Prostate gland (tissue), 2 donors: ENCODE data around the gene POU2F1. TPM values are rescaled to one million over a fixed set of nuclear protein-coding genes. Genes with fewer than 3 reads are reported as not detected.

ENCODE experiments used
- DNase-seq: peaks from one replicate; pipeline ENCODE4 v3.0.0-alpha.2; 2019; ENCODE audit warnings: low spot score
- H3K27ac ChIP-seq, 2 donors: fragments of 200-600 bp; sonication (generic); 2 replicates each; pipeline ENCODE4 v1.5.1; 2017 to 2019
- H3K27me3 ChIP-seq: fragments of 200-600 bp; sonication (generic); replicated peaks from 2 replicates; pipeline ENCODE4 v1.5.1; 2019; ENCODE audit not compliant: insufficient read depth
- H3K36me3 ChIP-seq, 2 donors: fragments of 200-600 bp; sonication (generic); 1 replicate in 1 of 2; 2 replicates in 1 of 2; pipeline versions ENCODE4 v1.5.1 to v1.8.1; 2017 to 2019
- H3K4me1 ChIP-seq: fragments of 200-600 bp; sonication (generic); replicated peaks from 2 replicates; pipeline ENCODE4 v1.5.1; 2019
- H3K4me3 ChIP-seq, 2 donors: fragments of 200-600 bp; sonication (generic); 2 replicates each; pipeline ENCODE4 v1.5.1; 2017 to 2019
- H3K9me3 ChIP-seq: fragments of 200-600 bp; sonication (generic); 2 replicates; pipeline ENCODE4 v1.5.1; 2017
- POLR2A ChIP-seq: fragments of 450-650 bp; IDR thresholded peaks from one replicate; pipeline ENCODE4 v1.6.1; 2016; ENCODE audit warnings: antibody characterized with exemption, mild to moderate bottlenecking
- POLR2AphosphoS5 ChIP-seq: sonication (generic); formaldehyde crosslinking; IDR thresholded peaks from one replicate; pipeline ENCODE4 v1.6.1; 2017; ENCODE audit warnings: antibody characterized with exemption
- WGBS: methylation state at CpG from one replicate; pipeline ENCODE4 v1.1.5; 2018; 5-methylcytosine and 5-hydroxymethylcytosine counted together
- intact Hi-C: fragments of 100-400 bp; cut with DNase I; formaldehyde crosslinking; loops from one replicate; pipeline ENCODE4 v1.14.2; 2022
- total RNA-seq, 2 donors: library from RNA; depleted of rRNA; stranded (reverse); fragments of >200 nt; gene quantifications; one replicate each; pipeline ENCODE4 v1.1.0, GENCODE V29; 2016
- TF ChIP-seq, protein P1 (sequence below), 4 experiments: fragments of 200-600 bp in 2 of 4; fragments of 450-650 bp in 2 of 4; sonication (generic) in 2 of 4; IDR thresholded peaks; 1 replicate in 3 of 4; 2 replicates in 1 of 4; pipeline ENCODE4 v1.5.1; 2016 to 2019; ENCODE audit warnings: antibody characterized with exemption in 4 of 4, mild to moderate bottlenecking in 2 of 4, moderate library complexity in 2 of 4

Gene POU2F1
- total RNA-seq, 2 donors from 2014 or later = 10.9 to 26.6 TPM

DNA sequence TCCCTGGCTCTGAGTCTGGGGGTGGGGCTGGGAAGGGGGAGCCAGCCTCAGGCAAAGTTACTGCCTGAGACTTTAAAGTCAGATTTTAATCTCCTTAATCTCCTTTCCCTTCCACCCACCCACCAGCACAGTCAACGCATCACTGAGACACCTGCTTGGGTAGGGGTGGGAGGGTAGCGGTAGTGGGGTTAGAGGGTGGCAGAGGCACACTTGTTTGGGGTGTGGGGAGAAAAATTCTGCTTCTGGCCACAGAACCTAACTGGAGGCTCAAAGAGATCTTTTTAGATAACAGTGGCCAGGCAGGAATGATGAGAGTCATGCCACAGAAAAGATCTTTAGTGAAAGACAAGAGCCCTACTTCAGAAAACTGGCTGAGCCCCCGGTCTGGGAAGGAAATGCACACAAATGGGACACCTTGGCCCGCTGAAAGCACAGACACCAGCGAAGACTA, 253.5 kb downstream of the POU2F1 start:
- Histone ChIP-seq H3K27ac (no peak overlapping the region), H3K4me1 (no peaks in the 10 kb centered on the region), H3K36me3 (no peaks in the 10 kb centered on the region), H3K27me3 (no peaks in the 10 kb centered on the region), H3K4me3 (no peak overlapping the region), H3K9me3 (no peaks in the 10 kb centered on the region)
- intact Hi-C loops = no loop called here
- TF ChIP-seq POLR2AphosphoS5 (no peak), POLR2A (no peak)
- TF ChIP-seq, protein P1, sequence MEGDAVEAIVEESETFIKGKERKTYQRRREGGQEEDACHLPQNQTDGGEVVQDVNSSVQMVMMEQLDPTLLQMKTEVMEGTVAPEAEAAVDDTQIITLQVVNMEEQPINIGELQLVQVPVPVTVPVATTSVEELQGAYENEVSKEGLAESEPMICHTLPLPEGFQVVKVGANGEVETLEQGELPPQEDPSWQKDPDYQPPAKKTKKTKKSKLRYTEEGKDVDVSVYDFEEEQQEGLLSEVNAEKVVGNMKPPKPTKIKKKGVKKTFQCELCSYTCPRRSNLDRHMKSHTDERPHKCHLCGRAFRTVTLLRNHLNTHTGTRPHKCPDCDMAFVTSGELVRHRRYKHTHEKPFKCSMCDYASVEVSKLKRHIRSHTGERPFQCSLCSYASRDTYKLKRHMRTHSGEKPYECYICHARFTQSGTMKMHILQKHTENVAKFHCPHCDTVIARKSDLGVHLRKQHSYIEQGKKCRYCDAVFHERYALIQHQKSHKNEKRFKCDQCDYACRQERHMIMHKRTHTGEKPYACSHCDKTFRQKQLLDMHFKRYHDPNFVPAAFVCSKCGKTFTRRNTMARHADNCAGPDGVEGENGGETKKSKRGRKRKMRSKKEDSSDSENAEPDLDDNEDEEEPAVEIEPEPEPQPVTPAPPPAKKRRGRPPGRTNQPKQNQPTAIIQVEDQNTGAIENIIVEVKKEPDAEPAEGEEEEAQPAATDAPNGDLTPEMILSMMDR (IDR thresholded peaks at IDR 0.05) = no peak
- 29% methylated on average over 5 of the region's 5 CpGs for WGBS
- no peak for DNase-seq

DNA sequence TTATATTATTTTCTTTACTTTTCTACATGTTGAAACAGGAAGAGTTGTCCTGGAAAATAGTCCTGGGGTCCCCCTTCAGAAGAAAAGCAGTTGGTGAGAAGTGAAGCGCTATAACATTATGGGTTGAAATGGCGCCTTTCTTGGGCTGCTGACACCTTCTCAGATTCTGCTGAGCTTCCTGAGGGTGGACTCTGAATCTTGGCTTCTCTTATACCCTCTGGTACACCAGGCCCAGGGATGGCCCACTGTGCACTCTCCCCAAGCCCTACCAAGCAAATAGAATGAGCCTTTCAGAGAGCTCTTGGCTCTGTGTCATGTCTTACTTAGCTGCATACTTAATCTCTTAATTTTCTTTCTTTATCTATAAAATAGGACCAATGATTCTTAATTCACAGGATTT, 255.4 kb downstream of the POU2F1 start:
- no peaks in the 10 kb centered on the region for H3K36me3 ChIP-seq
- H3K27ac ChIP-seq = no peak overlapping the region
- H3K9me3 ChIP-seq = no peaks in the 10 kb centered on the region
- no peak overlapping the region for H3K4me3 ChIP-seq
- TF ChIP-seq POLR2AphosphoS5 (no peak), POLR2A (no peak)
- TF ChIP-seq, protein P1 (IDR thresholded peaks at IDR 0.05) = no peak
- 94% methylated on average over 2 of the region's 2 CpGs for WGBS
- intact Hi-C loops = no loop called here
- DNase-seq = no peak
- no peaks in the 10 kb centered on the region for H3K4me1 ChIP-seq
- H3K27me3 ChIP-seq = no peaks in the 10 kb centered on the region

Other genes starting within 250 kb of the POU2F1 start
- gene ILDR2, start 245.3 kb upstream of the POU2F1 start, total RNA-seq = 100 to 1,000 TPM in 1 of 2 donors, 1 to 10 TPM in 1; 3.2 to 175 TPM
- 10 to 100 TPM in 1 of 2 donors, under 1 TPM in 1; 0.32 to 32.7 TPM for gene MAEL, start 231.6 kb upstream of the POU2F1 start, total RNA-seq
- gene GPA33, start 130.5 kb upstream of the POU2F1 start, total RNA-seq = not detected
- gene STYXL2, start 126.8 kb upstream of the POU2F1 start, total RNA-seq = 1 to 10 TPM in 1 of 2 donors, under 1 TPM in 1; 0.34 to 1.5 TPM